Measurements from ENCODE around the gene ERCC1. TPM values are rescaled to one million over a fixed set of nuclear protein-coding genes. Genes with fewer than 3 reads are reported as not detected.

The ERCC1 gene
- total and polyA plus RNA-seq, 2 of the 13 experiments (the other 11 are each of a cell fraction or from before 2014, with no cell fraction given), result 40.0 to 66.4 TPM

- no peak for TF ChIP-seq ZNF234 (CRISPR knock-in tag; conservative IDR thresholded peaks at IDR 0.05)
- no peak for TF ChIP-seq ZBED4 (CRISPR knock-in tag; IDR thresholded peaks at IDR 0.05; ENCODE audit: borderline replicate concordance)
- TF ChIP-seq HNF1B (CRISPR knock-in tag; IDR thresholded peaks at IDR 0.05), result no peak
- TF ChIP-seq MYPOP (CRISPR knock-in tag; IDR thresholded peaks at IDR 0.05), result no peak
- 0 out of 2 replicates have a peak, but pooled peaks have one; percentile 11 for TF ChIP-seq NFKB2 (CRISPR knock-in tag; IDR thresholded peaks at IDR 0.05; ENCODE audit: borderline replicate concordance)
- TF ChIP-seq ZNF589 (CRISPR knock-in tag; conservative IDR thresholded peaks at IDR 0.05), result no peak
- TF ChIP-seq GABPA (IDR thresholded peaks at IDR 0.05; ENCODE audit: low read depth, low read length), result 0 out of 2 replicates have a peak, but pooled peaks have one; percentile 11
- TF ChIP-seq GABPA (CRISPR knock-in tag; IDR thresholded peaks at IDR 0.05; ENCODE audit: low read depth), result no peak
- 0 out of 2 replicates have a peak, but pooled peaks have one; percentile 0 for TF ChIP-seq ZBTB33 (CRISPR knock-in tag; IDR thresholded peaks at IDR 0.05)
- TF ChIP-seq ZNF331 (CRISPR knock-in tag; IDR thresholded peaks at IDR 0.05), result no peak
Observed at GRCh38 chr19:45442778-45443461, 19.2 kb upstream of the ERCC1 start (continued).
